PC-3 (cell line): ENCODE measurements around the gene PRKN.

ENCODE experiments used
- CTCF ChIP-seq: fragments of 300-600 bp; sonication (generic); conservative IDR thresholded peaks from 2 replicates; pipeline ENCODE4 v1.5.1; 2017; ENCODE audit warnings: antibody characterized with exemption, low read depth, mild to moderate bottlenecking, low read length
- EZH2 ChIP-seq: fragments of 300-600 bp; sonication (generic); IDR thresholded peaks from one replicate; pipeline ENCODE4 v1.6.1; 2017; ENCODE audit warnings: antibody characterized with exemption, mild to moderate bottlenecking, low read length; ENCODE audit not compliant: unreplicated experiment

- no peak for TF ChIP-seq CTCF
- no peak for TF ChIP-seq EZH2
These were observed 1281.2 kb downstream of the PRKN start for GRCh38 chr6:161446296-161446925.
